GM21825 (cell line): ENCODE data around the gene PODXL2.

ENCODE experiments used
- ATAC-seq: cut with Tn5 transposase; IDR thresholded peaks from one replicate; pipeline ENCODE4 v1.9.1; 2021; ENCODE audit warnings: mild to moderate bottlenecking, moderate library complexity; ENCODE audit not compliant: unreplicated experiment

The PODXL2 gene

GRCh38 chr3:127629467-127630403 lies 750 bp downstream of the PODXL2 start:
- no peak for ATAC-seq

GRCh38 chr3:127630811-127631714 lies 2.1 kb downstream of the PODXL2 start:
- no peak for ATAC-seq

GRCh38 chr3:127632035-127632820 lies 3.2 kb downstream of the PODXL2 start:
- no peak for ATAC-seq

- ATAC-seq: no peak
Observed at GRCh38 chr3:127634653-127635052, 5.7 kb downstream of the PODXL2 start.

GRCh38 chr3:127637546-127637945 lies 8.6 kb downstream of the PODXL2 start:
- no peak for ATAC-seq

GRCh38 chr3:127637971-127638370 lies 9.0 kb downstream of the PODXL2 start:
- no peak for ATAC-seq

GRCh38 chr3:127639173-127640041 lies 10.4 kb downstream of the PODXL2 start:
- ATAC-seq: no peak

GRCh38 chr3:127640042-127640355 lies 11.0 kb downstream of the PODXL2 start:
- no peak for ATAC-seq

- ATAC-seq: no peak
Observed at GRCh38 chr3:127644641-127645370, 15.8 kb downstream of the PODXL2 start.

- ATAC-seq: no peak
Observed at GRCh38 chr3:127645371-127646015, 16.5 kb downstream of the PODXL2 start.

GRCh38 chr3:127646501-127647046 lies 17.6 kb downstream of the PODXL2 start:
- no peak for ATAC-seq

- no peak for ATAC-seq
Observed at GRCh38 chr3:127647166-127647844, 18.3 kb downstream of the PODXL2 start.

GRCh38 chr3:127647845-127648204 lies 18.8 kb downstream of the PODXL2 start:
- ATAC-seq: no peak

- no peak for ATAC-seq
Observed at GRCh38 chr3:127650236-127650635, 21.3 kb downstream of the PODXL2 start.

GRCh38 chr3:127651516-127652172 lies 22.7 kb downstream of the PODXL2 start:
- no peak for ATAC-seq

- ATAC-seq: no peak
Observed at GRCh38 chr3:127652246-127652995, 23.4 kb downstream of the PODXL2 start.

- ATAC-seq: no peak
Observed at GRCh38 chr3:127654374-127654773, 25.4 kb downstream of the PODXL2 start.
